ENCODE measurements around the gene SEZ6L.

SEZ6L gene

DNA sequence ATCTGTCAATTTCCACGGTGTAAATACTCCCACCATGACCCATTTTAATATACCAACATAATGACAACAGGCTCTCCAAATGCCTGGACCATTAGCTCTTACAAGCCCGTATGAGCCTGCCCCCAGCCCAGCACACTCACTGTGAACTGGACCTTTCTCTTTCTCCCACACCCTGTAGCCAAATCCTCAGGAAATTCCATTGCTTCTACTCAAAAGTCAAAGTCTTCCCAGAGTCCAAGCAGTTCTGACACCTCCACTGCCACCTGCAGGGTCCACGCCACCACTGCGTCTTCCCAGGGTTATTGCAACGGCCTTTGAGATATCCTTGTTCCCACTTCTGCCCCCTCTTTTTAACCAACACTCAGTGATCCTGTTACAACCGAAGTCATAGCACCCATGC lies 149.7 kb downstream of the SEZ6L start:
- Histone ChIP-seq H3K36me3 (ENCODE audit: control insufficient read depth in 2 of 2, insufficient read depth in 2 of 2, low read length in 2 of 2) (no peaks in the 10 kb centered on the region), H3K9me3 (ENCODE audit: control insufficient read depth in 2 of 2, low read length in 2 of 2) (no peaks in the 10 kb centered on the region), H3K27me3 (ENCODE audit: control insufficient read depth in 1 of 2, insufficient read depth in 2 of 2, low read length in 2 of 2) (peaks cover 0 to 7% of the 10 kb centered on the region in 2 donors), H3K4me1 (ENCODE audit: control insufficient read depth, insufficient read depth, low read length) (peaks cover 11% of the 10 kb centered on the region), H3K4me3 (ENCODE audit: low read length in 2 of 2) (no peak overlapping the region), H3K9ac (ENCODE audit: low read length in 2 of 2) (no peak overlapping the region), H3K27ac (ENCODE audit: low read length) (no peak overlapping the region)

- Histone ChIP-seq H3K9ac (ENCODE audit: low read length in 2 of 2) (no peak overlapping the region), H3K27me3 (ENCODE audit: control insufficient read depth in 1 of 2, insufficient read depth in 2 of 2, low read length in 2 of 2) (peaks cover 9 to 15% of the 10 kb centered on the region in 2 donors), H3K4me3 (ENCODE audit: low read length in 2 of 2) (no peak overlapping the region), H3K9me3 (ENCODE audit: control insufficient read depth in 2 of 2, low read length in 2 of 2) (no peaks in the 10 kb centered on the region), H3K36me3 (ENCODE audit: control insufficient read depth in 2 of 2, insufficient read depth in 2 of 2, low read length in 2 of 2) (no peaks in the 10 kb centered on the region), H3K4me1 (ENCODE audit: control insufficient read depth, insufficient read depth, low read length) (peaks cover 11% of the 10 kb centered on the region), H3K27ac (ENCODE audit: low read length) (no peak overlapping the region)
Measured at GRCh38 chr22:26320447-26320846, 151.2 kb downstream of the SEZ6L start.

GRCh38 chr22:26321469-26321913 lies 152.2 kb downstream of the SEZ6L start:
- no peaks in the 10 kb centered on the region for H3K36me3 ChIP-seq (ENCODE audit: control insufficient read depth in 2 of 2, insufficient read depth in 2 of 2, low read length in 2 of 2)
- H3K27me3 ChIP-seq (ENCODE audit: control insufficient read depth in 1 of 2, insufficient read depth in 2 of 2, low read length in 2 of 2): peaks cover 17 to 20% of the 10 kb centered on the region in 2 donors
- H3K9me3 ChIP-seq (ENCODE audit: control insufficient read depth in 2 of 2, low read length in 2 of 2): no peaks in the 10 kb centered on the region
- peaks cover 11% of the 10 kb centered on the region for H3K4me1 ChIP-seq (ENCODE audit: control insufficient read depth, insufficient read depth, low read length)
- H3K27ac ChIP-seq (ENCODE audit: low read length): no peak overlapping the region
- H3K4me3 ChIP-seq (ENCODE audit: low read length in 2 of 2): peak overlapping the region in 1 of 2 donors; percentile 22
- no peak overlapping the region for H3K9ac ChIP-seq (ENCODE audit: low read length in 2 of 2)

- Histone ChIP-seq H3K36me3 (ENCODE audit: control insufficient read depth in 2 of 2, insufficient read depth in 2 of 2, low read length in 2 of 2) (no peaks in the 10 kb centered on the region), H3K9ac (ENCODE audit: low read length in 2 of 2) (no peak overlapping the region), H3K9me3 (ENCODE audit: control insufficient read depth in 2 of 2, low read length in 2 of 2) (no peaks in the 10 kb centered on the region), H3K4me1 (ENCODE audit: control insufficient read depth, insufficient read depth, low read length) (peaks cover 11% of the 10 kb centered on the region), H3K27ac (ENCODE audit: low read length) (no peak overlapping the region), H3K4me3 (ENCODE audit: low read length in 2 of 2) (no peak overlapping the region), H3K27me3 (ENCODE audit: control insufficient read depth in 1 of 2, insufficient read depth in 2 of 2, low read length in 2 of 2) (peaks cover 19 to 24% of the 10 kb centered on the region in 2 donors)
Measured at GRCh38 chr22:26322179-26322905, 153.1 kb downstream of the SEZ6L start.

DNA sequence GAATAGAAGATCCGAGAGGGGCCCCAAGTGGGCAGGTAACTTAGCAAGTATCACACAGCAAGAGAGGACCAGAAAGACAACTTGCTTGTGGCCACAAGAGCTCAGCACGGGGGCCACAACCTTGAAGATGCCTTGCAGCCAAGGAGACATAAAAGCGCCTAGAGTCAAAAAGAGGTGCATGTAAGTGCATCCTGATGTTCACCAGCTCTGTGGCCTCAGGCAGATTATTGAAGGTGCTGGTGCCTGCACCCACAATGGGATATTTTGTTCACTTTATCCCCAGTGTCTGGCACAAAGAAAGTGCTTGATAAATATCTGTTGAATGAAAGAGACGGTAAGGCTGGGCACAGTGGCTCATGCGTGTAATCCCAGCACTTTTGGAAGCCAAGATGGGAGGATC lies 153.8 kb downstream of the SEZ6L start:
- Histone ChIP-seq H3K9ac (ENCODE audit: low read length in 2 of 2) (no peak overlapping the region), H3K9me3 (ENCODE audit: control insufficient read depth in 2 of 2, low read length in 2 of 2) (no peaks in the 10 kb centered on the region), H3K4me1 (ENCODE audit: control insufficient read depth, insufficient read depth, low read length) (peaks cover 11% of the 10 kb centered on the region), H3K4me3 (ENCODE audit: low read length in 2 of 2) (no peak overlapping the region), H3K27me3 (ENCODE audit: control insufficient read depth in 1 of 2, insufficient read depth in 2 of 2, low read length in 2 of 2) (peaks cover 19 to 24% of the 10 kb centered on the region in 2 donors), H3K27ac (ENCODE audit: low read length) (no peak overlapping the region), H3K36me3 (ENCODE audit: control insufficient read depth in 2 of 2, insufficient read depth in 2 of 2, low read length in 2 of 2) (no peaks in the 10 kb centered on the region)

GRCh38 chr22:26324150-26324549 lies 154.9 kb downstream of the SEZ6L start:
- H3K36me3 ChIP-seq (ENCODE audit: control insufficient read depth in 2 of 2, insufficient read depth in 2 of 2, low read length in 2 of 2): no peaks in the 10 kb centered on the region
- no peak overlapping the region for H3K27ac ChIP-seq (ENCODE audit: low read length)
- H3K4me3 ChIP-seq (ENCODE audit: low read length in 2 of 2): no peak overlapping the region
- H3K4me1 ChIP-seq (ENCODE audit: control insufficient read depth, insufficient read depth, low read length): peaks cover 11% of the 10 kb centered on the region
- no peak overlapping the region for H3K9ac ChIP-seq (ENCODE audit: low read length in 2 of 2)
- H3K9me3 ChIP-seq (ENCODE audit: control insufficient read depth in 2 of 2, low read length in 2 of 2): no peaks in the 10 kb centered on the region
- peaks cover 19 to 24% of the 10 kb centered on the region in 2 donors for H3K27me3 ChIP-seq (ENCODE audit: control insufficient read depth in 1 of 2, insufficient read depth in 2 of 2, low read length in 2 of 2)

DNA sequence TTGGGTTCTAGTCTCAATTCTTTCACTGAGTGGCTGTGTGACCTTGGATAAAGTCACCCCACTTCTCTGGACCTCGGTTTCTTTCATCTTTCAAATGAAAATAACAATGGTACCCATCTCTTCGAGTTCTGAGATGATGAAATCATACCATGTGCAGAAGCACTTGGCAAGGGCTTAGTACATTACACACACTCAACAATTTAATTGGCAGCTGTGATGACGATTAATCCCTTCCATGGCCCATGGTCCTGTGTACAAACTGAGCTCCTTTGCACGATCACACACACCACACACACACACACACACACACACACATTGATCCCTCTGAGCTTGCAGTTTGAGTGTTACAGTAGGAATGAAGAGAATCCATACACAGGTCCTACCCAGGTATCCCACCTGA lies 156.4 kb downstream of the SEZ6L start:
- Histone ChIP-seq H3K27me3 (ENCODE audit: control insufficient read depth in 1 of 2, insufficient read depth in 2 of 2, low read length in 2 of 2) (peaks cover 19 to 20% of the 10 kb centered on the region in 2 donors), H3K36me3 (ENCODE audit: control insufficient read depth in 2 of 2, insufficient read depth in 2 of 2, low read length in 2 of 2) (no peaks in the 10 kb centered on the region), H3K27ac (ENCODE audit: low read length) (no peak overlapping the region), H3K9me3 (ENCODE audit: control insufficient read depth in 2 of 2, low read length in 2 of 2) (no peaks in the 10 kb centered on the region), H3K4me3 (ENCODE audit: low read length in 2 of 2) (no peak overlapping the region), H3K4me1 (ENCODE audit: control insufficient read depth, insufficient read depth, low read length) (peaks cover 11% of the 10 kb centered on the region), H3K9ac (ENCODE audit: low read length in 2 of 2) (no peak overlapping the region)

DNA sequence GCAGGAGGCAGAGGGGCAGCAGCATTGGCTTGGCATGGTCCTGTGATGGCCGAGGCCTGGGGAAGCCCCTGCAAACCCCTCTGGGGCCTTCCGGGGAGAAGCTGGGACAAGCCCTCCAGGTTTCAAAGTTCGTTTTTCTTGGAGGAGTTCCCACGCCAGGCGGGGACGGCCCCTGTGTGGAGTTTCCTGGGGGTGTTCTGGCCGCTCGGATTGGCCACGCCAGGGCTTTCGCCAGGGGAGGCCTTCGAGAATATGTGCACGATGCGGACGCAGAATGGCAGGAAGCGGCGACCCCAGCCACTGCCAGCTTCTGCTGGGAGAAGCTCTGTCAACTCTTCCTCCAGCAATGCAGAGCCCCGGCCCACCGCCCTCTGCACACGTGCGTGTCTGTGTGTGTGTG lies 157.5 kb downstream of the SEZ6L start:
- no peaks in the 10 kb centered on the region for H3K9me3 ChIP-seq (ENCODE audit: control insufficient read depth in 2 of 2, low read length in 2 of 2)
- H3K9ac ChIP-seq (ENCODE audit: low read length in 2 of 2): no peak overlapping the region
- H3K4me3 ChIP-seq (ENCODE audit: low read length in 2 of 2): no peak overlapping the region
- peaks cover 5% of the 10 kb centered on the region for H3K4me1 ChIP-seq (ENCODE audit: control insufficient read depth, insufficient read depth, low read length)
- H3K27ac ChIP-seq (ENCODE audit: low read length): no peak overlapping the region
- H3K36me3 ChIP-seq (ENCODE audit: control insufficient read depth in 2 of 2, insufficient read depth in 2 of 2, low read length in 2 of 2): no peaks in the 10 kb centered on the region
- peaks cover 19 to 20% of the 10 kb centered on the region in 2 donors for H3K27me3 ChIP-seq (ENCODE audit: control insufficient read depth in 1 of 2, insufficient read depth in 2 of 2, low read length in 2 of 2)

DNA sequence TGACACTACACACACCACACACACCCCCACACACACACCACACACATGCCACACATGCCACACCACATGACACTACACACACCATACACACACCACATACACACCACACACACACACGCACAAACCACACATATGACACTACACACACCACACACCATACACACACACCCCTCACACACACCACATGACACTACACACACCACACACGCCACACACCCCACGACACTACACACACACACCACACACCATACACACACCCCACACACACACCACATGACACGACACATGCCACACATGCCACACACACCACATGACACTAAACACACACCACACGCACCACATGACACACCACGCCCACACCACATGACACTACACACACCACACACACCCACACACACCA lies 158.0 kb downstream of the SEZ6L start:
- no peak overlapping the region for H3K27ac ChIP-seq (ENCODE audit: low read length)
- peaks cover 19 to 20% of the 10 kb centered on the region in 2 donors for H3K27me3 ChIP-seq (ENCODE audit: control insufficient read depth in 1 of 2, insufficient read depth in 2 of 2, low read length in 2 of 2)
- H3K4me3 ChIP-seq (ENCODE audit: low read length in 2 of 2): no peak overlapping the region
- H3K36me3 ChIP-seq (ENCODE audit: control insufficient read depth in 2 of 2, insufficient read depth in 2 of 2, low read length in 2 of 2): no peaks in the 10 kb centered on the region
- H3K9me3 ChIP-seq (ENCODE audit: control insufficient read depth in 2 of 2, low read length in 2 of 2): no peaks in the 10 kb centered on the region
- H3K9ac ChIP-seq (ENCODE audit: low read length in 2 of 2): no peak overlapping the region
- peaks cover 2% of the 10 kb centered on the region for H3K4me1 ChIP-seq (ENCODE audit: control insufficient read depth, insufficient read depth, low read length)

GRCh38 chr22:26328221-26328620 lies 159.0 kb downstream of the SEZ6L start:
- Histone ChIP-seq H3K9ac (ENCODE audit: low read length in 2 of 2) (no peak overlapping the region), H3K9me3 (ENCODE audit: control insufficient read depth in 2 of 2, low read length in 2 of 2) (no peaks in the 10 kb centered on the region), H3K27ac (ENCODE audit: low read length) (no peak overlapping the region), H3K4me1 (ENCODE audit: control insufficient read depth, insufficient read depth, low read length) (no peaks in the 10 kb centered on the region), H3K27me3 (ENCODE audit: control insufficient read depth in 1 of 2, insufficient read depth in 2 of 2, low read length in 2 of 2) (peaks cover 20 to 25% of the 10 kb centered on the region in 2 donors), H3K4me3 (ENCODE audit: low read length in 2 of 2) (no peak overlapping the region), H3K36me3 (ENCODE audit: control insufficient read depth in 2 of 2, insufficient read depth in 2 of 2, low read length in 2 of 2) (no peaks in the 10 kb centered on the region)

DNA sequence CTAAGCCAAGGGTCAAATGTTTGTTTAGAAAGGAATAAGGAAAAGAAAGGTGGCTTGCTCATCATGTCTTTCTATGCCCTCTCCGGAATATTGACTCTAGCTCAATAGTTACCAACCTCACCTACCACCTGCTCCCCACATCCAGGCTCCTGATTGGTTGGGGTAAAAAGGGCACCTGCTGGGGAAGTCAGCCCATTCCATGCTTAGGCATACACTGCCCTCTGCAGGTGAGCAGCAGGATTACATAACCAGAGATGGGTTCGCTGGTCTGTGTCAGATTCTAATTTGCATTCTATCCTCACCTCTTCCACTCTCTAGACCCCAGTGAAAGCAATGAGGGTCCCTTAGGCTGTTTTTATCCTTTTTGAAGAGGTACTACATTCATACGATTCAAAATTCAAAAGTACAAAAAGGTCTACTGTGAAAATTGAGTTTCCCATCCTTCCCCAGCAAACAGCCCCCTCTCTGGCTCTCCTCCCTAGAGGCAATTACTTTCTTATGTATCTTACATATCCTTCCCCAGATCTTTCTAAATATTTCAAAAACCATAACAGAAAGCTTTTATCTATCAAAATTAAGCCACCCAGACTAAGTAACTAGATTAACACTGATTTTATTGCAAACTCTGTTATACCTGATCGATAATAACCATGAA lies 161.8 kb downstream of the SEZ6L start:
- H3K36me3 ChIP-seq (ENCODE audit: control insufficient read depth in 2 of 2, insufficient read depth in 2 of 2, low read length in 2 of 2): no peaks in the 10 kb centered on the region
- no peaks in the 10 kb centered on the region for H3K4me1 ChIP-seq (ENCODE audit: control insufficient read depth, insufficient read depth, low read length)
- no peak overlapping the region for H3K4me3 ChIP-seq (ENCODE audit: low read length in 2 of 2)
- no peak overlapping the region for H3K27ac ChIP-seq (ENCODE audit: low read length)
- peaks cover 0 to 2% of the 10 kb centered on the region in 2 donors for H3K9me3 ChIP-seq (ENCODE audit: control insufficient read depth in 2 of 2, low read length in 2 of 2)
- H3K27me3 ChIP-seq (ENCODE audit: control insufficient read depth in 1 of 2, insufficient read depth in 2 of 2, low read length in 2 of 2): peaks cover 8 to 23% of the 10 kb centered on the region in 2 donors
- no peak overlapping the region for H3K9ac ChIP-seq (ENCODE audit: low read length in 2 of 2)
